ENCODE results near the gene AIM2.

DNA sequence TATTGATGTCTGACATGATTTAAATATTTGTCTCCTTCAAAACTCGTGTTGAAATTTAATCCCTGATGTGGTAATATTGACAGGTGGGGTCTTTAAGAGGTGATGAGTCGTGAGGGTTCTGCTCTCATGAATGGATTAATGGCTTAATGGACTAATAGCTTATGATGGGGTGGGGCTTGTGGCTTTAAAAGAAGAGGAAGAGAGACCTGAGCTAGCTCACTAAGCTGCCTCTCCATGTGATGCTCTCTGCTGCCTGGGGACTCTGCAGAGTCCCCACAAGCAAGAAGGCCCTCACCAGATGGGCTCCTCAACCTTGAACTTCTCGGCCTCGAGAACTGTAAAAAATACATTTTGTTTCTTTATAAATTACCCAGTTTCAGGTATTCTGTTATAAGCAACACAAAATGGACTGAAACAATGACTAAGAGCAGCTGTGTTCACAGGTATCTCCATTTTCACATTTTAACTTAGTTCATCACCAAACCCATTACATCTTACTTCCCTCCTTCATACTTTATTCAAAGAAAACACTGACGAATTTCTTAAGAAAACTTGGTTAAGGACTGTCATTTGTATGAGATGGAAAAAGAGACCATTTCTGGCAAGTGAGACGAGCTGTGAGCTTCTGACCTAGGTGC lies 12.1 kb upstream of the AIM2 start:
- no peak for TF ChIP-seq CTCF (IDR thresholded peaks at IDR 0.05)
- TF ChIP-seq ATF2 (CRISPR knock-in tag; IDR thresholded peaks at IDR 0.05; ENCODE audit: borderline replicate concordance, low read depth) = no peak
- no peak for TF ChIP-seq SP1 (CRISPR knock-in tag; conservative IDR thresholded peaks at IDR 0.05)
- no peak for TF ChIP-seq JUN (CRISPR knock-in tag; IDR thresholded peaks at IDR 0.05)
- TF ChIP-seq USF2 (CRISPR knock-in tag; IDR thresholded peaks at IDR 0.05) = no peak
- no peak for TF ChIP-seq IRF1 (CRISPR knock-in tag; IDR thresholded peaks at IDR 0.05)
- TF ChIP-seq ELF4 (CRISPR knock-in tag; IDR thresholded peaks at IDR 0.05; ENCODE audit: low read depth) = no peak

Data from WTC11 (cell line).